Epidermal melanocyte (primary cell): Measurements from ENCODE around the gene SH2D3A.

Experiments used
- DNase-seq: peaks from one replicate; pipeline ENCODE4 v3.0.0; 2011; ENCODE audit warnings: low spot score; ENCODE audit not compliant: insufficient read length

Gene SH2D3A

DNA sequence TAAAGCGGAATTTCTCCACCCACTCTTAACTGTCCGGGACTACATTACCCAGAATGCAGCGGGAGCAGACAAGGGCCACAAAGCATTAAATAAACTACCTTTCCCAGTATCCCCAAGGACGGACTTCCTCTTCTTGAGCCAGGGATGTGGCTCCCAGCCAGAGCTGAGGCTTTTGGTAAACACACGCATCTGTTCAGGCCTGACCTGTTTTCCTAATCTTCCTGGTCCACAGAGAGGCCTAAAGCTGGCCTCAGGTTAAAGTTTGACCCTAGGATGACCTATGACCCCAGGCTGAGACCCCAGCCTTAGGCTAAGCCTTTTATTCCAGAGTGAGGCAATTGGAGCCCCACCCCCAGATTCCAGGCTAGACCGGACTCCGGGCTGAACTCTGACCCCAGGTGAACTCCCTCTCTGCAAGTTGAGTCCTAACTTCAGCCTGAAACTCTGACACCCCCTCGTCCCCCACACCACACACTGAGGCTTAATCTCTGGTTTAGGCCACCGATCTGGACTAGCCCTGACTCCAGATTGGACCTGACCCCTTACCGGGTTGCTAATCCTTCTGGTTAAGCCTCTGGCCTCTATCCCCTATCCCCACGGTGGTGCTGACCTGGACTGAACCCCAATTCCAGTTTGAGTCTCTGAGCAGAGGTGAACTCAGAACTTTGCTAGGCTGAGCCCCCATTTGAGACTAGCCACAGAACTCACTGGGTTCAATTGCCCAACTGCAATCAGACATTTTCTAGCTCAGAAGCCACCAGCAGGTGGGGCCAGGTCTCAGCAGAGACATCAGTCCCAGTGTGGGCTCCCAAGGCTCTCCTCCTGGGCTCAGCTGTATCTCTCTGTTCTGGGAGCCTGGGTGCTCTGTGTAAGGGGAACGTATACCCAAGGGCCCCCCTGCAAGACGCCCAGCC, 29.1 kb downstream of the SH2D3A start:
- DNase-seq: no peak

DNA sequence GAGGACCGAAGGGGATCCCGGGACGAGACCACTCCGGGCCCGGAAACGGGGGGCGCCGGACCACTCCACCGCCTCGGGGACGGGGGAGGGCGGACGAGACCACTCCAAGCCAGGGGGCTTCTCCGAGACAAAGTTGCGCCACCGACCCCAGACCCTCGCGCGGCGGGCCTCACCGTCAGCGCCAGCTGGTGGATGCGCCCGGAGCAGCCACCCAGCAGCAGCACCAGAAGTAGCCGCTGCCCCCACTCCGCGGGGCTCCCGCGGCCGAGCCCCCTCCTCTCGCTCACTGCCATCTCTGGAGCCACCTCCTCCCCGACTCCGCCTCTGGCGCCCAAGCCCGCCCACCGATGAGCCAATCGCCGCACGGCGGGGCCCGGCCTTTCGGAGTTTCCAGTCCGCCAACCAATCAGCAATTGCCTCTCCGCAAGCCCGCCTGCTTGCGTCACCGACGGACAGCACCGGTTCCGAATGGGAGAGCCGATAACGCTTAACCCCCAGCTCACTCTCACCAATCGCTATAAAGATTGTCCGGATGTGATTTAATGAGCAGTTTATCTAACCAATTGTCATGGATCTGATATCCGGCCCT, 29.9 kb downstream of the SH2D3A start, which contains the start of gene GPR108:
Gene GPR108 (minus strand): TSS at position 297 of the 589 bp plus-strand sequence. CDS start 4 bp downstream, at position 293.
- peak; percentile 99 for DNase-seq

- no peak for DNase-seq
These were observed 30.3 kb downstream of the SH2D3A start for GRCh38 chr19:6736917-6737283.

GRCh38 chr19:6736169-6736916, 30.9 kb downstream of the SH2D3A start:
- peak; percentile 95 for DNase-seq

GRCh38 chr19:6735181-6735911, 31.9 kb downstream of the SH2D3A start:
- DNase-seq: no peak

DNA sequence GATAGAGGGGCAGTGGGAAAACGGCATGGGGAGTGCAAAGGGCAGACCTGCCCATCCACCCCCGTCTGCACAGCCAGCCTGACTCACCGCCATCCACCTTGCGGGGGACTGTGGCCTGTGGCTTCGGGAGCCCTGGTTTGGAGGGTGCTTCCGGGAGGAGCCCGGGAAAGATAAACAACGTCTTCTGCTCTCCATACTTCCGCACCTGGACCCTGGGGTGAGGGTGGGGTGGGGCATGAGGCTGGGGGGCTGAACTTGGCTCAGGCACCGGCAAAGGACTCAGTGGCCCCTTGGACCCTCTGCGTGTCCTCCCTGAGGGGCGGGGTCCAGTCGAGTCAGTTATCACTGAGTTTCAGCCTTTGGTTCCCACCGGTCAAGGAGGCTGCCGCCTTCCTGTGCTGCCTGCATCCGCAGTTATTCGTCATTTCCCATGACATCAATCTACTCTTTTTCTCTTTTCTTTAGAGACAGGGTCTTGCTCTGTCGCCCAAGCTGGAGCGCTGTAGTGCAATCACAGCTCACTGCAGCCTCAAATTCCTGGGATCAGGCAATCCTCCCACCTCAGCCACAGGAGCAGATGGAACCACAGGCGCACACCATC, 33.0 kb downstream of the SH2D3A start:
- DNase-seq: no peak

DNA sequence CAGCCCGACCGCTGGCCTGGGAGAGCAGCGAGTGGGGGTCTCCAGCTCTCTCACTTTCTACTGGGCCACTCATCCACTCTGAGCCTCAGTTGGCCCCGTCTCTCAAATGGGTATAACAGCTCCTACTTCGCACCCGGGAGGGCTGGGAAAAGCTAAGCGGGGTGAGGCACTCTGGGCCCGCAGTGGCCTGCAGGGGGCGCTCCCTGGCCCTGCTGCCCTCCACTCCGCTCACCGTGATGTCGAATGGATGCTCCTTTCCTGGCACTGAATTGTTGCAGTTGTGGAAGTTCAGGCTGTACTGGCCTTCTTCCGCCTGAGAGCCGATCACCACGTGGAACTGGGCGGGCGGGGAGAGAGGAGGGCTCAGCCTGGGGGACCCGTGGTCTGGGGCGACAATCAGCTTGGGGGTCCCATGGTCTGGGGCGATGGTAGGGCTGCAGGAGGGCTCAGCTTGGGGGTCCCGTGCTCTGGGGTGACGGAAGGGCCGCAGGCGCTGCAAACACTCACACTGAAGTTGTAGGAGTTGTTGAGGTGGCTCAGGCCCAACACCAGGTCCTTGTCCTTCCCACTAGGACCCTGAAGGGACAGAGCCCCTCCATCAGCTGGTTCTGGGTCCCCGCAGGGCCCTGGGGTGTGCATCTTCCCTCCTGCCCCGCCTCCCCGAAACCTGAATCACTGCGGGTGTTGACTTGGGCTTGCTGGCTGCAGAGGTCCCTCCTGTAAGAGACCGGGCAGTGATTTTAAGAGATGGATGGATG, 33.7 kb downstream of the SH2D3A start:
- no peak for DNase-seq

GRCh38 chr19:6732803-6733337, 34.4 kb downstream of the SH2D3A start:
- DNase-seq: no peak

GRCh38 chr19:6731822-6732221, 35.4 kb downstream of the SH2D3A start:
- no peak for DNase-seq

- no peak for DNase-seq
These were observed 36.1 kb downstream of the SH2D3A start for GRCh38 chr19:6730941-6731670.

DNA sequence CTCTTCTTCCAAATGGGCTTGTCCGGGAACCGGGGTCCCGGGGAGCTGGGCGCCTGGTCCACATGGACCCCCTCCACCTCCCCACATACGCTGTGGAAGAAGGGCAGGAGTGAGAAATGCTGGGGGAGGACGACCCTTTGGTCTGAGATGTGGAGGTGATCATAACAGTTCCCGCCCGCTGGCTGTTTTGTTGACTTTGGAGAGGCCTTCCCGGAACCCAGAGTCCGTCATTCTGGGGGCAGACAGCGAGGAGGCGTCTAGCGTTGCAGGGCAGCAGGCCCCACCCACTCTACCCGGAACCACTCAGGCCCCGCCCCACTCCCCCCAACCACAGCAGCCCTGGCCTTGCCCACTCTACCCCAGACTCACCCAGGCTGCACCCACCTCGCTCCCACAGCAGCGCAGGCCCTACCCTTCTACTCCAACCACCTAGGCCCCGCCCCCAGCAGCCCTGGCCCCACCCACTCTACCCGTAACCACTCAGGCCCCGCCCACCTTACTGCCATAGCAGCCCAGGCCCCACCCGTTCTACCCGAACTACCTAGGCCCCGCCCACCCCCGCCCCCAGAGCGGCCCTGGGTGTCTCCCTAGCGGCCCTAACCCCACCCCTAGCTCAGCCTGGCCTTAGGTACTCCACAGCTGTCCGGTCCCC, 37.0 kb downstream of the SH2D3A start:
- DNase-seq: no peak

GRCh38 chr19:6729573-6730152, 37.6 kb downstream of the SH2D3A start:
- DNase-seq: no peak

- DNase-seq: no peak
These were observed 38.9 kb downstream of the SH2D3A start for GRCh38 chr19:6728346-6728745.

GRCh38 chr19:6725513-6726231, 41.6 kb downstream of the SH2D3A start:
- no peak for DNase-seq

- DNase-seq: no peak
These were observed 42.4 kb downstream of the SH2D3A start for GRCh38 chr19:6724631-6725492.

DNA sequence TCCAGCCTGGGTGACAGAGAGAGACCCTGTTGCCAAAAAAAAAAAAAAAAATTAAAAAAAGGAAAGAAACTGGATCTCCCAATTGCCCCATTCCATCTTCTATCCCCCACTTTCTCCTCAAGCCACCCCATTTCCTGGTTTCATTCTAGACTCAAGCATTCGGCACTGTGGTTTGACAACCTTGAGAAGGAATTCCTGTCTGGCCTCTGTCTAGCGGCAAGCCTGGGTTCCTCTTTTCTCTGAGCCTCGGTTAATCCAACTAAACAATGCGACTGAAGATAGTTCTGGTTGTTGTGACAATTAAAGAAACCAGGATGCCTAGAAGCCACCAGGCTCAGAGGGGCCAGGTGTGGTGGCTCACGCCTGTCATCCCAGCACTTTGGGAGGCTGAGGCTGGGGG, 43.5 kb downstream of the SH2D3A start:
- DNase-seq: no peak

DNA sequence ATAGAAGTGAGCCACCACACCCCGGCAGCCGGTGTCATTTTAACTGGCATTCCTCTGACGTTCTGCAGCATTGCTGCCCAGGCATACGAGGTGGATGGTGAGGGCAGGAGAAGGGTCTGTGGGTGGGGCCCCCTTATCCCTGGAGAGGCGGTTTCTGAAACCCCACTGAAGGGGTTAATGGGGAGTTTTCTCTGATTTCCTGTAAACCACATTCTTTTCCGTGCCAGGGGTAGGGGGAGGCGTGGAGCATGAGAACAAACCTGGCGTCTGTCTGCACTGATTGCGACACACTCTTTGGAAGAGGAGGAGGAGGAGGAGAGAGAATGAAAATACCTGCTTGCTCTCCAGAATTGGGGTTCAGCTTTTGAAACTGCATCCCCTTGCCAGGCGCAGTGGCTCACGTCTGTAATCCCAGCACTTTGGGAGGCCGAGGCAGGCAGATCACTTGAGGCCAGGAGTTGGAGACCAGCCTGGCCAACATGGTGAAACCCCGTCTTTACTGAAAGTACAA, 44.1 kb downstream of the SH2D3A start:
- DNase-seq: no peak
